HL-60 (cell line): ENCODE measurements around the gene FBXL7.

Source experiments
- DNase-seq, 2 experiments: peaks; one replicate each; pipeline ENCODE4 v3.0.0-alpha.2; 2010 to 2020; ENCODE audit warnings: low read depth in 1 of 2, low spot score in 1 of 2
- H3K27ac ChIP-seq: fragments of 250-450 bp; sonication (Bioruptor Pico); replicated peaks from 2 replicates; pipeline ENCODE4 v1.5.1; 2020; ENCODE audit warnings: mild to moderate bottlenecking, moderate library complexity
- H3K27me3 ChIP-seq: fragments of 250-450 bp; sonication (Bioruptor Pico); 2 replicates; pipeline ENCODE4 v1.5.1; 2021; ENCODE audit warnings: mild to moderate bottlenecking, moderate library complexity; ENCODE audit not compliant: insufficient read depth, poor library complexity, severe bottlenecking
- H3K4me3 ChIP-seq: replicated peaks from 2 replicates; pipeline ENCODE4 v1.5.1; 2011; ENCODE audit warnings: mild to moderate bottlenecking, control low read depth, low read length; ENCODE audit not compliant: insufficient read depth
- GABPA ChIP-seq: IDR thresholded peaks from 2 replicates; pipeline ENCODE4 v1.6.1; 2012; ENCODE audit warnings: low read depth
- POLR2AphosphoS5 ChIP-seq: IDR thresholded peaks from 2 replicates; pipeline ENCODE4 v1.6.1; 2012; ENCODE audit warnings: low read depth
- SPI1 ChIP-seq: IDR thresholded peaks from 2 replicates; pipeline ENCODE4 v1.6.1; 2012; ENCODE audit warnings: low read depth, mild to moderate bottlenecking, borderline replicate concordance
- TF ChIP-seq, protein P1 (sequence below): IDR thresholded peaks from one replicate; pipeline ENCODE4 v1.5.1; 2011; ENCODE audit warnings: low read length, control low read depth, inconsistent platforms; ENCODE audit not compliant: insufficient read depth
- TF ChIP-seq, protein P2 (sequence below): IDR thresholded peaks from 2 replicates; pipeline ENCODE4 v1.6.1; 2012; ENCODE audit warnings: low read depth; ENCODE audit not compliant: insufficient replicate concordance

The FBXL7 gene

DNA sequence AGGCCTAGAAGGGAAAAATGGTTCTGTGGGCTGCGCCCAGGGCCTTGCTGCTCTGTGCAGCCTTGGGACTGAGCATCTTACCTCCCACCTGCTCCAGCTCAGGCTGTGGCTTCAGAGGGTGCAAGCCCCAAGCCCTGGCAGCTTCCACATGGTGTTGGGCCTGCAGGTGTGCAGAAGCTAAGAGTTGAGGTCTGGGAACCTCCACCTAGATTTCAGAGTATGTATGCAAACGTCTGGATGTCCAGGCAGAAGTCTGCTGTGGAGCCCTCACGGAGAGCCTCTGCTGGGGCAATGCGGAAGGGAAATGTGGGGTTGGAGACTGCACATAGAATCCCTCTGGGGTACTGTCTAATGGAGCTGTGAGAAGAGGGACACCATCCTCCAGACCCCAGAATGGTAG lies 36.0 kb downstream of the FBXL7 start:
- H3K27me3 ChIP-seq: no peaks in the 10 kb centered on the region
- TF ChIP-seq POLR2AphosphoS5: no peak
- no peak for TF ChIP-seq GABPA
- TF ChIP-seq, protein P1, sequence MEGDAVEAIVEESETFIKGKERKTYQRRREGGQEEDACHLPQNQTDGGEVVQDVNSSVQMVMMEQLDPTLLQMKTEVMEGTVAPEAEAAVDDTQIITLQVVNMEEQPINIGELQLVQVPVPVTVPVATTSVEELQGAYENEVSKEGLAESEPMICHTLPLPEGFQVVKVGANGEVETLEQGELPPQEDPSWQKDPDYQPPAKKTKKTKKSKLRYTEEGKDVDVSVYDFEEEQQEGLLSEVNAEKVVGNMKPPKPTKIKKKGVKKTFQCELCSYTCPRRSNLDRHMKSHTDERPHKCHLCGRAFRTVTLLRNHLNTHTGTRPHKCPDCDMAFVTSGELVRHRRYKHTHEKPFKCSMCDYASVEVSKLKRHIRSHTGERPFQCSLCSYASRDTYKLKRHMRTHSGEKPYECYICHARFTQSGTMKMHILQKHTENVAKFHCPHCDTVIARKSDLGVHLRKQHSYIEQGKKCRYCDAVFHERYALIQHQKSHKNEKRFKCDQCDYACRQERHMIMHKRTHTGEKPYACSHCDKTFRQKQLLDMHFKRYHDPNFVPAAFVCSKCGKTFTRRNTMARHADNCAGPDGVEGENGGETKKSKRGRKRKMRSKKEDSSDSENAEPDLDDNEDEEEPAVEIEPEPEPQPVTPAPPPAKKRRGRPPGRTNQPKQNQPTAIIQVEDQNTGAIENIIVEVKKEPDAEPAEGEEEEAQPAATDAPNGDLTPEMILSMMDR: no peak
- TF ChIP-seq SPI1: no peak
- TF ChIP-seq, protein P2, sequence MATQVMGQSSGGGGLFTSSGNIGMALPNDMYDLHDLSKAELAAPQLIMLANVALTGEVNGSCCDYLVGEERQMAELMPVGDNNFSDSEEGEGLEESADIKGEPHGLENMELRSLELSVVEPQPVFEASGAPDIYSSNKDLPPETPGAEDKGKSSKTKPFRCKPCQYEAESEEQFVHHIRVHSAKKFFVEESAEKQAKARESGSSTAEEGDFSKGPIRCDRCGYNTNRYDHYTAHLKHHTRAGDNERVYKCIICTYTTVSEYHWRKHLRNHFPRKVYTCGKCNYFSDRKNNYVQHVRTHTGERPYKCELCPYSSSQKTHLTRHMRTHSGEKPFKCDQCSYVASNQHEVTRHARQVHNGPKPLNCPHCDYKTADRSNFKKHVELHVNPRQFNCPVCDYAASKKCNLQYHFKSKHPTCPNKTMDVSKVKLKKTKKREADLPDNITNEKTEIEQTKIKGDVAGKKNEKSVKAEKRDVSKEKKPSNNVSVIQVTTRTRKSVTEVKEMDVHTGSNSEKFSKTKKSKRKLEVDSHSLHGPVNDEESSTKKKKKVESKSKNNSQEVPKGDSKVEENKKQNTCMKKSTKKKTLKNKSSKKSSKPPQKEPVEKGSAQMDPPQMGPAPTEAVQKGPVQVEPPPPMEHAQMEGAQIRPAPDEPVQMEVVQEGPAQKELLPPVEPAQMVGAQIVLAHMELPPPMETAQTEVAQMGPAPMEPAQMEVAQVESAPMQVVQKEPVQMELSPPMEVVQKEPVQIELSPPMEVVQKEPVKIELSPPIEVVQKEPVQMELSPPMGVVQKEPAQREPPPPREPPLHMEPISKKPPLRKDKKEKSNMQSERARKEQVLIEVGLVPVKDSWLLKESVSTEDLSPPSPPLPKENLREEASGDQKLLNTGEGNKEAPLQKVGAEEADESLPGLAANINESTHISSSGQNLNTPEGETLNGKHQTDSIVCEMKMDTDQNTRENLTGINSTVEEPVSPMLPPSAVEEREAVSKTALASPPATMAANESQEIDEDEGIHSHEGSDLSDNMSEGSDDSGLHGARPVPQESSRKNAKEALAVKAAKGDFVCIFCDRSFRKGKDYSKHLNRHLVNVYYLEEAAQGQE: no peak
- no peak overlapping the region for H3K4me3 ChIP-seq
- H3K27ac ChIP-seq: no peak overlapping the region
- no peak for DNase-seq

- no peak for DNase-seq
- TF ChIP-seq, protein P2: no peak
- no peak for TF ChIP-seq SPI1
- TF ChIP-seq, protein P1: no peak
- no peak for TF ChIP-seq POLR2AphosphoS5
- no peak for TF ChIP-seq GABPA
- H3K4me3 ChIP-seq: no peak overlapping the region
- no peaks in the 10 kb centered on the region for H3K27me3 ChIP-seq
- no peak overlapping the region for H3K27ac ChIP-seq
Observed at GRCh38 chr5:15538516-15538915, 38.5 kb downstream of the FBXL7 start.

DNA sequence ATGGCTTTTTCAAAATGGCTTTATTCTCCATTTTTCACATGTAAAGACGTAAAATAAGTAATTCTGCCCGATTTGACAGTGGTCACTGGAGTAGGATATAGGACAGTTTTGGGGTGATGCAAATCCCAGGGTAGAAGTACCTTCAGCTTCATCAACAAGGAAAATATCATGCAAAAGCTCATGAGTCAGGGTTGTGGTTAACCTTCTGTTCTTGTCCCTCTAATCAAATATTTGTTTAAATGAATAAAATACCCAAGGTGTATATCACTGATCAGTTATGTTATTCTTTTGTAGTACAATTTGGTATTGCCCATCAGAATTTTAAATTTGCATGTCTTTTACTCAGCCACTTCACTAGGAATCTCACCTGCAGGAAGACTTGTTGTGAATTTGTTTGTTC lies 40.0 kb downstream of the FBXL7 start:
- no peak for DNase-seq
- TF ChIP-seq POLR2AphosphoS5 (no peak), SPI1 (no peak)
- H3K27me3 ChIP-seq: no peaks in the 10 kb centered on the region

DNA sequence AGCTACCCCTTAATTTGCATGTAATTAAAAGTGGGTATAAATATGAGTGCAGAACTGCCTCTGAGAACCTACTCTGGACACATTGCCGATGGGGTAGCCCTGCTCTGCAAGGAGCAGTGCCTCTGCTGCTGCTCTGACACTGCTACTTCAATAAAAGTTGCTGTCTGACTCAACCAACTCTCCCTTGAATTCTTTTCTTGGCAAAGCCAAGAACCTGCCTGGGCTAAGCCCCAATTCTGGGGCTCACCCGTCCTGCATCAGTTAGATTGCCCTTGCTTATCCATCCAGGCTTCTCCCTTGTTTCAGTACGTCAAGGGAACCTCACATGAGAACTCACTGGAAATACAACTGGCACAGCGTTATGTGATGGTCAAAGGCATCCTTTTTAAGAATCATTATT lies 44.1 kb downstream of the FBXL7 start:
- no peak for DNase-seq
- no peak overlapping the region for H3K27ac ChIP-seq
- no peaks in the 10 kb centered on the region for H3K27me3 ChIP-seq
- no peak overlapping the region for H3K4me3 ChIP-seq
- TF ChIP-seq, protein P2: no peak
- TF ChIP-seq, protein P1: no peak
- TF ChIP-seq SPI1 (no peak), GABPA (no peak), POLR2AphosphoS5 (no peak)

More for the DNA sequence above, 40.0 kb downstream of the FBXL7 start:
- no peak overlapping the region for H3K27ac ChIP-seq
- no peak overlapping the region for H3K4me3 ChIP-seq
